GM13976 (cell line): ENCODE data around the gene DCST1.
"Not testable (repeated sequence)": the region's sequence is repeated elsewhere in the genome, so short reads cannot be mapped to it uniquely, and the experiment has no call there.

Experiments used
- DNase-seq: peaks from one replicate; pipeline ENCODE4 v3.0.0; 2012; ENCODE audit warnings: low spot score
- CTCF ChIP-seq: IDR thresholded peaks from 2 replicates; pipeline ENCODE4 v1.5.1; 2012; ENCODE audit warnings: borderline replicate concordance, mild to moderate bottlenecking; ENCODE audit not compliant: insufficient read depth; ENCODE audit errors: extremely low read depth, missing control alignments, control extremely low read depth
- in situ Hi-C: fragments of 300-500 bp; cut with MboI; formaldehyde crosslinking; loops from one replicate; pipeline ENCODE4 v1.12.0; 2022; ENCODE audit warnings: low sequenced_read_pairs, mixed read lengths, inconsistent platforms; ENCODE audit not compliant: unreplicated experiment

Gene DCST1

GRCh38 chr1:154992721-154993571 lies 40.7 kb upstream of the DCST1 start:
- no peak for TF ChIP-seq CTCF
- in situ Hi-C loops, result no loop called here
- DNase-seq, result no peak

- no peak for TF ChIP-seq CTCF
- in situ Hi-C loops, result no loop called here
- no peak for DNase-seq
Observed at GRCh38 chr1:154993572-154994268, 39.9 kb upstream of the DCST1 start, which contains the start of gene LENEP. Gene LENEP (plus strand): TSS chr1:154993586. CDS start chr1:154993608, 22 bp downstream.

- in situ Hi-C loops, result no loop called here
- TF ChIP-seq CTCF, result no peak
- DNase-seq, result no peak
Observed at GRCh38 chr1:154994269-154994587, 39.4 kb upstream of the DCST1 start.

- TF ChIP-seq CTCF, result no peak
- DNase-seq, result no peak
- in situ Hi-C loops, result no loop called here
Observed at GRCh38 chr1:154994591-154994990, 39.0 kb upstream of the DCST1 start.

GRCh38 chr1:154995301-154995983 lies 38.2 kb upstream of the DCST1 start:
- DNase-seq, in situ Hi-C loops: not testable (repeated sequence)

- in situ Hi-C loops, result no loop called here
- DNase-seq, result no peak
- TF ChIP-seq CTCF, result no peak
Observed at GRCh38 chr1:154996966-154997701, 36.5 kb upstream of the DCST1 start.
